ENCODE results near the gene MEF2C. TPM values are rescaled to one million over a fixed set of nuclear protein-coding genes. Genes with fewer than 3 reads are reported as not detected.
"Not testable (repeated sequence)": the region's sequence is repeated elsewhere in the genome, so short reads cannot be mapped to it uniquely, and the experiment has no call there.

Gene MEF2C
- total and polyA plus RNA-seq, 5 experiments from 2014 or later: 0.14 to 10.8 (median 0.48) TPM

DNA sequence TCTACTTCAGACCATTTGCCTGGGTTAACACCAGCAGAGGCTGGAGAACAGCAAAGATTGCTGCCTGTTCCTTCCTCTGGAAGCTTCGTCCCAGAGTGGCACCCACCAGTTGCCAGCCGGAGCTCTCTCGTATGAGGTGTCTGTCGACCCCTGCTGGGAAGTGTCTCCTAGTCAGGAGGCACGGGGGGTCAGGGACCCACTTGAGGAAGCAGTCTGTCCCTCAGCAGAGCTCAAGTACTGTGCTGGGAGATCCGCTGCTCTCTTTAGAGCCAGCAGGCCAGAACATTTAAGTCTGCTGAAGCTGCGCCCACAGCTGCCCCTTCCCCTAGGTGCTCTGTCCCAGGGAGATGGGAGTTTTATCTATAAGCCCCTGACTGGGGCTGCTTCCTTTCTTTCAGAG is 84.1 kb downstream of the MEF2C start:
- H3K9me3 Mint-ChIP-seq, DNase-seq, H3K4me3 Mint-ChIP-seq, ATAC-seq, H3K27ac Mint-ChIP-seq, H3K4me1 Mint-ChIP-seq, POLR2A ChIA-PET, H3K36me3 Mint-ChIP-seq: not testable (repeated sequence)
- H3K27me3 Mint-ChIP-seq: peaks cover 0 to 14% (median 4%) of the 10 kb centered on the region in 5 donors

DNA sequence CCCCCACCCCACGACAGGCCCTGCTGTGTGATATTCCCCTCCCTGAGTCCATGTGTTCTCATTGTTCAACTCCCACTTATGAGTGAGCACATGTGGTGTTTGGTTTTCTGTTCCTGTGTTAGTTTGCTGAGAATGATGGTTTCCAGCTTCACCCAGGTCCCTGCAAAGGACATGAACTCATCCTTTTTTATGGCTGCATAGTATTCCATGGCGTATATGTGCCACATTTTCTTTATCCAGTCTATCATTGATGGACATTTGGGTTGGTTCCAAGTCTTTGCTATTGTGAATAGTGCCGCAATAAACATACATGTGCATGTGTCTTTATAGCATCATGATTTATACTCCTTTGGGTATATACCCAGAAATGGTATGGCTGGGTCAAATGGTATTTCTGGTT is 89.2 kb downstream of the MEF2C start:
- not testable (repeated sequence) for ATAC-seq, H3K27ac Mint-ChIP-seq

DNA sequence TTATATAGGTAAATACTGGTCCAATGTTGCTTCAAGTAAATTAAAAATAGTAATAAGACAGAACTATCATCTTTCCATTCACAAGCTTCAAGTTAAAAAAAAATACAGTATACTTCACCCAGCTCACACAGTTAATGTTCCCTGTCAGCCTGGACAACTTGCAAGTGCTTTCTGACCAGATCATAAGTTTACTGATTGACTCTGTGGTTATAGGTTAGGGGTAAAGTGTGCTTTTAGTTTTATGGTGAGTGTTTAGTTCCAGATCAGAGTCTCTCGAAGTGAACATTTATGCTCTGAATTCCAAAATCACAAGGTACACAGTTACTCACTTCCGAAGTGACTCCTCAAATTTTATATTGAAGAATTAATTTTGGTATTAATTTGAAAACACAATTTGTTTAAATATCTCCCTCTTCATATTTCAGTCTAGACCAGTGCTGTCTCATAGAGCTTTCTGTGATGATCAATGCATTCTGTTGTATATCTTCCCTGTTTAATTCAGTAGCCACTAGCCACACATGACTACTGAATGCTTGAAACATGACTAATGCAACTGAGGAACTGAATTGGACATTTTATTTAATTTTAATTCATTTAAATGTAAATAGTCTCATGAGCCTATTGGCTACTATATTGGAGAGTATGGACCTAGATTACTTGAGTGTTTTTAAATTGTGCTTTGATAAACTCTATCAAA is 90.7 kb downstream of the MEF2C start:
- peaks cover 0 to 4% (median 0%) of the 10 kb centered on the region in 9 donors for H3K9me3 Mint-ChIP-seq
- no peak overlapping the region for H3K27ac Mint-ChIP-seq
- no peak overlapping the region for H3K4me3 Mint-ChIP-seq
- H3K36me3 Mint-ChIP-seq: no peaks in the 10 kb centered on the region
- POLR2A ChIA-PET: no interaction called here
- DNase-seq (no peak), ATAC-seq (no peak)
- peaks cover 0 to 2% (median 0%) of the 10 kb centered on the region in 4 donors for H3K4me1 Mint-ChIP-seq
- H3K27me3 Mint-ChIP-seq: peaks cover 0 to 3% (median 0%) of the 10 kb centered on the region in 5 donors

More for the DNA sequence above, 89.2 kb downstream of the MEF2C start:
- POLR2A ChIA-PET, H3K36me3 Mint-ChIP-seq, H3K4me3 Mint-ChIP-seq, H3K4me1 Mint-ChIP-seq, H3K27me3 Mint-ChIP-seq, H3K9me3 Mint-ChIP-seq, DNase-seq: not testable (repeated sequence)

DNA sequence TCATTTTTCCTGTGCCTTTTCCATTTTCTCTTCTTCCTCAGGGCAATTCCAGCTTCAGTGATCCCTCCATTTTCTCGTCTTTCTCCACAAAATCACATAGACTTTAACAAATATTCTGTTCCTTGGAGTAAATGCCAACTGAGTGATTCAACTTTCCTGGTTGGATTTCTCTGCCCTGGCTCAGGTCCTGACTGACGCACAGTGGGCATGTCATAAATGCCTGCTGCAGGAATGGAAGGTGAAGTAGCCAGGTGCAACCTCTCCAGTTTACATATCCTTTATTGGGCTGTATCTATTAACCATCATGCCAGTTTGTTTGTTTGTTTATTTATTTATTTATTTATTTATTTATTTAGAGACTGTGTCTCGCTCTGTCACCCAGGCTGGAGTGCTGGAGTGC is 95.1 kb downstream of the MEF2C start:
- POLR2A ChIA-PET: no interaction called here
- H3K27me3 Mint-ChIP-seq: no peaks in the 10 kb centered on the region
- no peaks in the 10 kb centered on the region for H3K36me3 Mint-ChIP-seq
- no peaks in the 10 kb centered on the region for H3K9me3 Mint-ChIP-seq
- H3K4me3 Mint-ChIP-seq: no peak overlapping the region
- ATAC-seq: no peak
- H3K4me1 Mint-ChIP-seq: peaks cover 0 to 19% (median 0%) of the 10 kb centered on the region in 4 donors
- DNase-seq: no peak
- no peak overlapping the region for H3K27ac Mint-ChIP-seq

DNA sequence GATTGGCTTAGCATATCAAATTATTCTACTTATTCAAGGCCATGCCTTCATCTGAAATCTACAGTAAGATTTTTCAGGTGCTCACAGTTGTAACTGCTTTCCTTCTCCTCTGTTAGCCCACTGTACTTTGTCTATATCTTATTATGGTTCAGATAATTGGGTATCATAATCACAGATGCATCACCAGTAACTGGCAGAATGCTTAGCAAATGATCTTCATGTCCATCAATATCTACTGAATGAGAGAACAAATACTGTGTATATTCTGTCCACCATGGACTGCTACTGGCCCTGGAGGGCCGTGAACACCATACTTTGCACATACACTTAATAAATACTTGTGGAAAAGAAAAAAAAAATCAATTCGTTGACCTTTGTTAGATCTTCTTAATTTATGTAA is 96.2 kb downstream of the MEF2C start:
- Mint-ChIP-seq H3K9me3 (no peaks in the 10 kb centered on the region), H3K4me1 (peaks cover 0 to 19% (median 0%) of the 10 kb centered on the region in 4 donors)
- DNase-seq: no peak

DNA sequence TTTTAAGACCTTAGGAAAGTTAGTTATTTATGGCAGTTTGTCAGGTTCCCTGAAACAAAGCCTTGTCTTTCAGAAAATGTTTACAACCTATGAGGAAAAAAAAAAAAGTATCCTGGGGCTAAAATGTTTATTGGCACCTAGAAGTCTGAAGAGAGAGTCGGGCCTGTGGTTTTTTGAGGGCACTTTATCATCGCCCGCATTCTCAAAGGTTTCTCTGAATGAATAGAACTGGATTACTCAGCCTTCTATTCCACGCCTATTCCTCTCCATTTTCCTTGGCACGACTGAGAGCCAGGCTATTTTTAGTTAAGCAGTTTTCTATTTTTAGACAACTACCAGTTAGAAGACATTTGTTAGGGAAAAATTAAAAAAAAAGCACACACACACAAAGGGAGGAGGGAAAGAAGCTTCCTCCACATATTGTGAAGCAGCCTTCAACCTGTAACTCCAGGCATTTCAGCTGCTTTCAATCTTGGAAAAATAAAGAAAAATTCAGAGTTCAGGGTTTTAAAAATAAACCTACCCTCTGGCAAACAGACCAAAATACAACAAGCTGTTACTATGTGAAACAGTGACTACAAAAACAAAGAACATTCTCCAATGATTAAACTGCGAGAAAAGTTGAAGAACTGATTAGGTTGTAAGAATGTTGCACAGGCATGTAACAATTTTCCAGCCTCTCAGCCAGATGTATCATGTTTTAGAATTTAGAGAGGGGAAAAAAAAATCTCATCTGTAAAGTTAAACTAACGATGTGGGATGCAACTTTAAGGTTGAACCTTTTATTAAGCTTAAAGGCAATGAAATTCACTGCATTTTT is 97.0 kb downstream of the MEF2C start:
- ATAC-seq (no peak), DNase-seq (no peak)
- Mint-ChIP-seq H3K27ac (peak overlapping the region in 2 of 10 donors; percentile 13 to 24), H3K4me1 (peaks cover 0 to 20% (median 0%) of the 10 kb centered on the region in 4 donors), H3K9me3 (no peaks in the 10 kb centered on the region), H3K27me3 (no peaks in the 10 kb centered on the region), H3K36me3 (no peaks in the 10 kb centered on the region), H3K4me3 (no peak overlapping the region)
- POLR2A ChIA-PET: no interaction called here

More for the DNA sequence above, 96.2 kb downstream of the MEF2C start:
- no peak overlapping the region for H3K4me3 Mint-ChIP-seq
- POLR2A ChIA-PET: no interaction called here
- no peaks in the 10 kb centered on the region for H3K36me3 Mint-ChIP-seq
- ATAC-seq: no peak
- no peaks in the 10 kb centered on the region for H3K27me3 Mint-ChIP-seq
- H3K27ac Mint-ChIP-seq: no peak overlapping the region

DNA sequence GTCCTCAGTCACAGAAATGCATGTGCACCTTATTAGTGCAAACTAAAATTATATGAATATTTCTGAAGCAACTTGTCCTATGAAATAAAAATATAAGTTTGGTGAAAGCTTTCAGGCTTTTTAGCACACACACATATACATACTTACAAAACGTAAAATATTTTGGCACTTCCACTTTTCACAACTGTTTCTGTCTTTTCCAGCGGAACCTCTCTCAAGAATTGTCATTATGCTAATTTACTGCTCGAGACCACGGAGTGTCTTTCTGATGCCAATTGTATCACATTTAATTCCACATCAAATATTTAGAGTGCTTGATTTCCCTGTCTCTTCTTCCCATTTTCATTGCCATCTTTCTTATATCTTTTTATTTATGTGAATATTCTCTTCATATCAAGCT is 100.4 kb downstream of the MEF2C start:
- H3K4me1 Mint-ChIP-seq: peaks cover 0 to 22% (median 0%) of the 10 kb centered on the region in 4 donors
- POLR2A ChIA-PET: no interaction called here
- H3K4me3 Mint-ChIP-seq: no peak overlapping the region
- H3K27me3 Mint-ChIP-seq: peaks cover 0 to 1% (median 0%) of the 10 kb centered on the region in 5 donors
- ATAC-seq (no peak), DNase-seq (no peak)
- H3K27ac Mint-ChIP-seq: no peak overlapping the region
- no peaks in the 10 kb centered on the region for H3K9me3 Mint-ChIP-seq
- H3K36me3 Mint-ChIP-seq: no peaks in the 10 kb centered on the region

DNA sequence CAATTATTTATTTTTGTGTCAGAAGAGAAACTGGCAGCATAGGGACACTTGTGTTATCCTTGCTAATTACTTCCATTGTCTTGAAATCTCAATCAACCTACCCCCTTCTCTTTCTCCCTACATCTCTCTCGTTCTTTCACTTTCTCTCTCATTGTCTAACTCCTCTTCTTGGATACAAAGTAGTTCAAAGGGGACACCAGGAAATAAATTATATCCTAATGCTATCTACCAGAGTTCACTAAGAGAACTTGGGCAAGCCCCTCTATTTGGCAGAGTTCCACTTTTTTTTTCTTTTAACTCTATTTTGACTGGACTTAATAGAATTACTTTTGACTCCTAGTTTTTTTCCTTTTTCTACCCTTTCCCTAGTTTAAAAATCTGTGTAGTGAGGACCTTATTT is 102.2 kb downstream of the MEF2C start:
- Mint-ChIP-seq H3K27me3 (peaks cover 0 to 2% (median 0%) of the 10 kb centered on the region in 5 donors), H3K4me3 (no peak overlapping the region), H3K9me3 (no peaks in the 10 kb centered on the region), H3K4me1 (peaks cover 0 to 13% (median 0%) of the 10 kb centered on the region in 4 donors), H3K36me3 (no peaks in the 10 kb centered on the region), H3K27ac (no peak overlapping the region)
- ATAC-seq (no peak), DNase-seq (no peak)
- POLR2A ChIA-PET: no interaction called here

DNA sequence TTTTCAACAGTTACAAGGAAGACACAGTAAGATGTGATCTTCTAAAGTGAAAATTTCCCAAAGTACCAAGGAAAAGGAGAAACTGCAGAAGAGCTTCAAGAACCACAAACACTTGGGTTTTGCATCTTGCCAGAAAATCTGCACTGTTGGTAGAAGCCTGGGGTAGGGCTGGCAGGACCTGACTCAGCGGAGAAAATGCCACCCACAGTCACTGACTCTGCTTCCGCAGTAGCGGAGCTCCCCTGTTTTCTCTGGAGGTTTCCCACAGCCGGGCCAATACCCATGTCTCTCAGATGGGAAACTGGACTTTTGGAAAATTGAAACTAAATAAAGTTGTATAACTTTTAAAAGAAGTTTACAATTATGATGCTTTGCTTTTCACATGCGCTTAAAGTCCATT is 104.2 kb downstream of the MEF2C start:
- POLR2A ChIA-PET: no interaction called here
- H3K4me1 Mint-ChIP-seq: peaks cover 0 to 4% (median 0%) of the 10 kb centered on the region in 4 donors
- no peak for ATAC-seq

DNA sequence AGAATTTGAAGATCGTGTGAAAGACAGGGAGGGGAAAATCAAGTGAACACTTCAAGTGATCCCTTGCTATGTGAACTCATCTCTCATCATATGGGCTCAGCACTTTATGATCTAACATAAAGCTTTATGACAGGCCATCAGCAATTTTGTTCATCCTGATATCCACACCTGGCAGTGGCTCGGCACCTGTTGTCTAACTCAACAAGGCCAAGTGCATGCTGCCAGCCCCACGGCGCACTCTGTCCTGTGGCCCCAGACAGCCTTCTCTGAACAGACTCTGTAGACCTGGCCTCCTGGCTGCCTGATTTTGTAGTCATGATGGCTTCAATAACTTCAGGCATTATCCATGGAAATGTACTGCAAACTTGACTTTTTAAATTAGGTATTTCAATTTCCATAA is 106.3 kb downstream of the MEF2C start:
- DNase-seq (no peak), ATAC-seq (no peak)
- Mint-ChIP-seq H3K27me3 (peaks cover 0 to 5% (median 0%) of the 10 kb centered on the region in 5 donors), H3K9me3 (no peaks in the 10 kb centered on the region), H3K4me1 (peaks cover 0 to 4% (median 0%) of the 10 kb centered on the region in 4 donors), H3K36me3 (no peaks in the 10 kb centered on the region), H3K27ac (no peak overlapping the region), H3K4me3 (no peak overlapping the region)
- POLR2A ChIA-PET: no interaction called here

More for the DNA sequence above, 104.2 kb downstream of the MEF2C start:
- H3K9me3 Mint-ChIP-seq: no peaks in the 10 kb centered on the region
- no peaks in the 10 kb centered on the region for H3K36me3 Mint-ChIP-seq
- no peak overlapping the region for H3K4me3 Mint-ChIP-seq
- no peak for DNase-seq
- no peak overlapping the region for H3K27ac Mint-ChIP-seq
- peaks cover 0 to 2% (median 0%) of the 10 kb centered on the region in 5 donors for H3K27me3 Mint-ChIP-seq

DNA sequence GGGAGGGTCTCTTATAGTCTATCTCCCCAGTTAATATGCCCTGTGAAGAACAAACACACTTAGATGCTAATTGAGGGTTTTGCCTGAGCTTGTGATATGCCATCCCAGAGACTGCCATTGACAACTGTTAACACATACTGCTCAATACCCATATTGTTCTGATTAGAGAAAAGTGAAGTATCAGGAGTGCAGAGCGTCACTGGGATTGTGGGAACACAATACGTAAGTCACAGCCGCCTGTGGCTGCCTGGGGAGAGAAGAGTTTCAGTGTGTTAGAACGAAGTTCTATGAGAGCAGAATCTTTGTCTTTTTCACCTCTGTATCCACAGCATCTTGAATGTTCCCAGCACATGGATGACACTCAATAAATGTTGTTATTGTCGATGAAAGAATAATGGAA is 110.2 kb downstream of the MEF2C start:
- Mint-ChIP-seq H3K36me3 (no peaks in the 10 kb centered on the region), H3K9me3 (peaks cover 0 to 4% (median 0%) of the 10 kb centered on the region in 9 donors), H3K27ac (no peak overlapping the region), H3K4me3 (no peak overlapping the region), H3K4me1 (no peaks in the 10 kb centered on the region), H3K27me3 (peaks cover 0 to 17% (median 0%) of the 10 kb centered on the region in 5 donors)
- DNase-seq: no peak
- no peak for ATAC-seq
- POLR2A ChIA-PET: no interaction called here

DNA sequence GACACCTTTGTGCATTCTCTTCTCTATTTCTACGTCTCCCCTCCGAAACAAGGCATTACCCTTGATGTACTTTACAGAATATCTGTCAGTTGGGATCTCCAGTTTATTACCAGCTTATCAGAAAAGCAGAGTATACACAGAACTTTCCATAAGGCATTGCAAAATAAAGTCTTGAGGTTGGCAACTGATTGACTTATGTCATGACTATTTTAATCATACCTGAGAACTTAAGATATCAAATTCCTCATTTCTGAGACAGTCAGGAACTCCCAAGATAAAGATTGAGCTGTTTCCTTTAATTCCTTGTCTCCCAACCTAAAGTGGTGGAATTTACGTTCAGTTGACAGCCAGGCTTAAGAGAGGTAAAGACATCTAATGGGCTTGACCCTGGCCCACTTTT is 110.9 kb downstream of the MEF2C start:
- Mint-ChIP-seq H3K9me3 (peaks cover 0 to 4% (median 0%) of the 10 kb centered on the region in 9 donors), H3K36me3 (no peaks in the 10 kb centered on the region), H3K4me3 (no peak overlapping the region), H3K27ac (no peak overlapping the region), H3K27me3 (peaks cover 0 to 18% (median 0%) of the 10 kb centered on the region in 5 donors), H3K4me1 (no peaks in the 10 kb centered on the region)
- POLR2A ChIA-PET: no interaction called here
- ATAC-seq: no peak
- DNase-seq: no peak
